Erythroblast (primary cell): Measurements from ENCODE around the gene STARD10.

Experiments
- GATA1 ChIP-seq: IDR thresholded peaks from 2 replicates; pipeline ENCODE4 v1.6.1; 2011; ENCODE audit warnings: low read depth, mild to moderate bottlenecking, control low read depth, low read length, moderate library complexity
- POLR2A ChIP-seq: IDR thresholded peaks from 2 replicates; pipeline ENCODE4 v1.6.1; 2011; ENCODE audit warnings: mild to moderate bottlenecking, low read length

GRCh38 chr11:72823105-72823804 lies 29.4 kb upstream of the STARD10 start:
- no peak for TF ChIP-seq POLR2A
- TF ChIP-seq GATA1: no peak
